D341Med (cell line): ENCODE measurements around the gene CUX1.
"Not testable (repeated sequence)": the region's sequence is repeated elsewhere in the genome, so short reads cannot be mapped to it uniquely, and the experiment has no call there.

Experiments
- DNase-seq: peaks from one replicate; pipeline ENCODE4 v3.0.0; 2012; ENCODE audit warnings: low spot score

The CUX1 gene

DNA sequence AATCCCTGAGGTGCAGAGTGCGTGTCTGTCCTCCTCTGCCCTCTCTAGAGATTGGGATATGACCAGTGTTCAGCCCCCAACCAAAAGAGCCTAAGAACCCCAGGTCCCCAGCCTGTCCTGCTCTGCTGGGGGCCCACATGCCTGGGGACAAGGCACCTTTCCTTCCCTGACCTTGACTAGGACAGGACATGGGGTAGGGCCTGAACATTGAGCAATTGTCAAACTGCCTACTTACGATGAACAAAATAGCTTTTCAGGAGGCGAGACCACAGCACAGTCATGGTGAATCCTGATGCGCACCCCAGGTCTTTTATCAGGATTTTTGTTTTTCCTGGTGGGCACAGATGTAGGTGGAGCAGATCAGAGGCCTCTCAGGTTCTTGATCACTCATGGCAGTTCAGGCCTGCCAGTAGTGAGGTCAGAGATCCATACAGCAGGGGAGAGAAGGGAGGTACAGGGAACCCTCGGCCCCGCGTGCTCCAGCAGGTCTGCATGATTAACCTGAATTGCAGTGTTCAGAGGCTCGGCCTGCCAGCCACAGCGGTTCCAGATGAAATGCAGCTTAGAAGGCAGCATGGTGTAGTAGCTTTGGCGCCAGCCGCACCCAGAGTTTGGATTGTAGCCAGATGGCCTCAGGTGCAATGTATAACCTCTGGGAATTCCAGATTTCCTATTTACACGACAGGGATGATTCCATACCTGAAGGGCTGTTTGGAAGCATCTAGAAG is 191.3 kb downstream of the CUX1 start:
- no peak for DNase-seq

DNA sequence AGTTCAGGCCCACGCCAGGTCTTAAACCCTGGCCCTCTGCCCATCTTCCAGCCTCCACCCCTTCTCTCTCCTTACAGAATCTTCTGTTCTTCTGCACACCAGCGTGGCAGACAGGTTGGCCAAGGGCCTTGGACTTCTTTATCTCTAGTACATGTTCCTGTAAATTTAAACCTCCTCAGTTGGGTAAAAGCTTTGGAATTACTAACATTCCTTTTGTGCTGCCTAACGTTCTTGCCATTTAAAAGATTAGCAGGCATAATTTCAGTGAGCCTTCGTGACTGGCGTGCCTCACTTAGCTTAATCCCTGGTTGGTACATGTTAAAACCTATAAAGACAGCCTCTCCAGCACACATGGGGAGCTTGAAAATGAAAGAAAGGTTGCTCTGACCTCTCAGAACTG is 192.2 kb downstream of the CUX1 start:
- peak; percentile 59 for DNase-seq

- not testable (repeated sequence) for DNase-seq
Observed at GRCh38 chr7:102012112-102012830, 194.8 kb downstream of the CUX1 start.

GRCh38 chr7:102012941-102013461 is 195.6 kb downstream of the CUX1 start:
- no peak for DNase-seq

DNA sequence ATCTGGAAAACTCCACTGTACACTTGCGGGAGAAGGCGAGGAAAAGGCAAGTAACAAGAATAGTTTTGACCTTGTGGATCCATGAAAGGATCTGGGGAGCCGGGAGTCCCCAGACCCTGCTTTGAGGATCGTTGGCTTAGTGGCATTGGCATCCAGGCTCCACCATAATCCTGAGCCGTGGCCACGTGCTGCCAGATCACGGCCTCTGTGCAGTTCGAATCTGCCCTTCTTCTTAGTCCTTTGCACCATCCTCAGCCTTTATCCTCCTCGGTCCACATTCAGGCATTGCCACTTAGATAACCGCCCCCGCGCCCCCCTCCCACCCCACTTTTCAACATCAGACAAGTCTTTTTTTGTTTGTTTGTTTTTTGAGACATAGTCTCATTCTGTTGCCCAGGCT is 201.4 kb downstream of the CUX1 start:
- DNase-seq, result no peak

GRCh38 chr7:102019461-102019860 is 202.0 kb downstream of the CUX1 start:
- no peak for DNase-seq

GRCh38 chr7:102021841-102022618 is 204.6 kb downstream of the CUX1 start:
- DNase-seq, result no peak

DNA sequence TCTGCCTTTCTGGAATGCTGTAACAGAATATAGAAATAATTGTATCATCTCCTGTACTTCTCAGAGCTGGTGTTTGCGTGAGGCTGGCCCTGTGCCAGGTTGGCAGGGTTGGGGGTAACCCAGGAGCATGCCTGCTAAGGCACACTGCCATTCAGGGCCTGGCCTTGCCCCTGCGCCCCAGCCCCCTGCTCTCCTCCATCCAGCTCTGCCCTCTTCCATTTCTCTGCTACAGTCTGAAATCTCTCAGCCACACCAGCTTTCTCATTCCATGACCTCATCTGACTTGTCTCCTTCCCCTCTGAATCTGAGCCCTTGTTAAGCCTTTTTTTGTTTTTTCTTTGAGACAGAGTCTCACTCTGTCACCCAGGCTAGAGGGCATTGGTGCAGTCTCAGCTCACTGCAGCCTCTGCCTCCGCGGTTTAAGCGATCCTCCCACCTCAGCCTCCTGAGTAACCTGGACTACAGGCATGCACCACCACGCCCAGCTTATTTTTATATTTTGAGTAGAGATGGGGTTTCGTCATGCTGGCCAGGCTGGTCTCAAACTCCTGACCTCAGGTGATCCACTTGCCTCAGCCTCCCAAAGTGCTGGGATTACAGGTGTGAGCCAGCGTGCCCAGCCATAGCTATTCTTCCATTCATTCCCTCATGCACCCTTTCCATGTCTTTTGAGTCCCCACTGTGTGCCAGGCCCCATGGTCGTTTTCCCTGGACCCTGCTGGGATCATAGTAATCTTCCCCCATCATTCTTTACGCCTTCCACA is 206.8 kb downstream of the CUX1 start:
- no peak for DNase-seq

DNA sequence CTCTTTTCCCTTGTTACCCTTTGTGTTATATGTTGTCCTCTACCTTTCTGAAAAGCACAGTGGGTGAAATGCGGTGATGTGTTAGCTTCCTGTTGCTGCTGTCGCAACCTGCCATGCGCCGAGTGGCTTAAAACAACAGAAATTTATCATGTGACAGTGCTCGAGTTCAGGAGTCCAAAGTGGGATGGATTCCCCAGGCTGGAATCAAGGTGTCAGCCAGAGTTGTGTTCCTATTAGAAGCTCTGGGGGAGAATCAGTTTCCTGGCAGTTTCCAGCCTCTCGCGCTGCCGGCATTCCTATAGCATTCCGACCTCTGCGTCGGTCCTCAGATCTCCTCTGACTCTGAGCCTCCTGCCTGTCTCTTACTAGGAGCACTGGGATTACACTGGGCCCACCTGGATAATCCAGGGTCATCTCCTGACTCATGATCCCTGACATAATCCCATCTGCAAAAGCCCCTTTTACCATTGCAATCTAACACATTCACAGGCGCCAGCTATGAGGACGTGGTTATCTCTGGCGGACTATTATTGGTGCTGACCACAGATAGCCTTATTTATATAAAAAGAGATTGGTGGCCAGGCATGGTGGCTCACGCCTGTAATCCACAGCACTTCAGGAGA is 207.5 kb downstream of the CUX1 start:
- no peak for DNase-seq

DNA sequence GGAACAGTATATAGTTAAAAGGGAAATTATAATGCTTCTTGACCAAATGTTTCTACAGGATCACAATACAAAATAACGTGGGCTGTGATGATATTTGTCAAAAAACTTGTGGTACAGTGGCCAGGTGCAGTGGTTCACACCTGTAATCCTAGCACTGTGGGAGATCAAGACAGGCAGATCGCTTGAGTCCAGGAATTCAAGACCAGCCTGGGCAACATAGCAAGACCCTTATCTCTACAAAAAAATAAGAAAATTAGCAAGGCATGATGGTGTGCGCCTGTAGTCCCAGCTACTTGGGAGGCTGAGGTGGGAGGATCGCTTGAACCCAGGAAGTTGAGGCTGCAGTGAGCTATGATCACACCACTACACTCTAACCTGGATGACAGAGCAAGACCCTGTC is 208.4 kb downstream of the CUX1 start:
- not testable (repeated sequence) for DNase-seq

DNA sequence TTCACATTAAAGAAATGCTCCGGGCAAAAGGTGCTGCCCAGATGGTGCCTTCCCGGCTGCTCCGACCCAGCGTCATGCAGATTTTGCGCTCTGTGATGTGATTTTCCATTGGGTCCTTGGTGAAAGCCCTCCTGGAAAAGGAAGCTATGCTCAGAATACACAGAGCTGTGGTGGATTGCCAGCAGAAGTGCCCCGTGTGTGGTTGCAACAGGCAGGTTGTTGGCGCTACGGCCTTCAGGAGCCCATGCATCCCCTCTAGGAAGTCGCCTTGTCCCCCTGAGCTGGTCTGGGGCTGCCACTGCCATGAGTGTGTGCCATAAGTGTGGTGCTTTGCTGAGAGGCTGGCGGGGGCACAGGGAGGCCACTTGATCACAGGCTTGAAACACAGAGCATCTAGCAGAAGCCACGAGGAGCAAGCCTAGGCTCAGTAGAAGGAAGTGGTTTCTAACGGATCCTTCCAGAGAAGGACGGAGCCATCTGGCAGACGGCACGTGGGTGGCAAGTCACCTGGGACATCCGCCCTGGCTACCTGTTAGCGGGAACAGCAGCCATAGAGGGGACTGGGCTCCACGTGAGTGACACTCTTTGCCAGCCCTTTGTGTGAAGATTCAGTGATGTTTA is 210.9 kb downstream of the CUX1 start:
- DNase-seq, result no peak

DNA sequence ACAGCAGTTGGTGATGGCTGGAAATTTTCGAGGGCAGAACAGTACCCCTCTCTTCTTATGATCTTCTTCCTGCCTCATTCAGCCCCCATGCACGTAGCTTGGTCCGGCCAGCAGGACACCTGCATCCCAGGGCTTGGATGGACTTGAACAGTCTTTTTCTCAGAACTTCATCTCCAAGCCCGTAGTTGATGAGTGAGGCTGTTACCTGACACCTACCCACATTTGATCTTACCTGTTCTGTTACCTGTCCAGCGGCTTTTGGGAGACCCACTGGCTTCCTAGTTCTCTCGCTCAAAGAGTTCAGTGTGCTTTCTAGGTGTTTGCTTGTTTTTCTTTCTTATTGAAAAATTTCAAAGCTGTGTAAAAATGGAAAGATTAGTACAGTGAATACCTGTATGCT is 212.2 kb downstream of the CUX1 start:
- DNase-seq, result no peak

GRCh38 chr7:102030696-102031095 is 213.3 kb downstream of the CUX1 start:
- DNase-seq, result no peak

- no peak for DNase-seq
Observed at GRCh38 chr7:102036958-102037357, 219.5 kb downstream of the CUX1 start.

DNA sequence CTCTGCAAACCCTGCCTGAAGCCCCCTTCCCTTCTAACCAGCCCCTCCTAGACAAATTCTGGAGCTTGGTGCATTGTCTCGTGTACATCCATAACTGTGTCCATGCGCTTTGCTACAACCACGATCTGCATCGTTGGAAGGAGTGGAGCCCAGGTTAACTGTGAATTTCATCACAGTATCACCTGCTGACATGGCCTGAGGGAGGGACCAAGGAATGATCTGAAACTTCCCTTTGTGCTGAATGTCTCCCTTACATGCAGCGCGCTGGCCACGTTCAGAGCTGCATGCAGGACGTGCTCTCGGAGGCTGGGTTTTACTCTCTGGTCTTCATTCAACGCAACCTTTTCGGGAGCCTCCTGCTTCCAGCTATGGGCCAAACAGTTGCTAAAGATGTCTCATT is 222.3 kb downstream of the CUX1 start:
- no peak for DNase-seq

GRCh38 chr7:102040569-102040968 is 223.1 kb downstream of the CUX1 start:
- no peak for DNase-seq

DNA sequence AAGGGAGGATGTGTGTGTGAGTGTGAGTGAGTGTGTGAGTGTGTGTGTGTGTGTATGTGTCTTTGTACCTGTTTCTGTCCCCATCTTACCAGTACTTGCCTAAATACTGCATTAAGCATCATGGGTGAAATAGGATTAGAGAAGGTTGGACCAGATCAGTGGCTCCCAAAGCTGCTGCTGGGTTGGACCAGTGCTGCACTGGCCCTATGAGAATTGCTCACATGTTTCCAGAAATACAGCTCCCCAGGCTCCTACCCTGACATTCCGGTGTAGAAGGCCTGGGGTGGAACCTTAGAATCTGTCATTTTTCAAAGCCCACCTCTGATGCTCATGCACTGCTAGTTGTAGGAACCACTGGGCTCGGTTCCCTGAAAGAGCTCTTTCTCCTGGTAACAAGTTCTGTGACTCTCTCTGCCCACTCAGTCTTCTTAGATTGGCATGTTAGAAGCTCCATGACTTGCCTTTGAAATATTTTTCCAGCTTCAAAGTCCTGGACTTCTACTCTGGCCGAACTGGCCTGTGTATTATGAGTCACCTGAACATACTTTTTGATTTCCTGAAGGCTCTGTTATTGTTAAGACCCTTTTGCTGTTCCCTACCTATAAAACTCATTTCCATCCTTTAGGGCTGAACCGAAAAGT is 224.7 kb downstream of the CUX1 start:
- DNase-seq, result no peak

- DNase-seq, result not testable (repeated sequence)
Observed at GRCh38 chr7:102042796-102043195, 225.4 kb downstream of the CUX1 start.

GRCh38 chr7:102044641-102044983 is 227.2 kb downstream of the CUX1 start:
- DNase-seq, result no peak

DNA sequence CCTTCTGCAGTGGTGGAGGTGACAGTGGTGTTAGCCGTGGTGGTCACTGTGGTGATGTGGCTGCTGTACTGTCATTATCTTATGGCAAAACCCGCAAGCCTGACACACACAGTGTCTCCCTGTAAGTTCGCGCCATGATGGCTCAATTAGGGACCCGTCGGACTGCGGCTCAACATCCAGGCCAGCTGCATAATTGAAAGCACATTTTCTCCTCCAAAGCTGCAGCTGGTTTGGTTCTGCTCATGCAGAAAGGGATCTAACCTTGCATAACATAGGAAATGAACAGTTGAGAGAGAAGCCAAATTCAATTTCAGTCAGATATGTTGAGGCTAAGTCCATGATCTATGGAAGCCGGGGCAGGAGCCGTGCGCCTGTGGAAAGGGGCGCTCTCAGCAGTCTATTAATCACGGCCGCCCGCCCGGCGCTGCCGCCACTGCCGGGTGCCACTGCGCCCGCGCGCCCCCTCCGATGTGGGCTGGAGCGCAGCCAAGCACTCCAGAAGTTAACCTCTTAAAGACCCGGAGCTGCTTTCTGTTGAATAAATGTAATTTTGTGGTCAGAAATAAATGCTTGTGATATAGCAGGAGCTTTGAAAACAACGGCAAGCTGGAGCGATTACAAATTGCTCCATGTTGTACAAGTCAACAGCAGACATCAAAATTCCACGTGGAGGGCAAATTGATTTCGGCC is 227.7 kb downstream of the CUX1 start:
- peak; percentile 87 for DNase-seq
